IPS-NIHi7 (cell line): ENCODE data around the gene KIF5B.

ENCODE experiments used
- DNase-seq: peaks from one replicate; pipeline ENCODE4 v3.0.0; 2012; ENCODE audit warnings: mixed read lengths; ENCODE audit errors: extremely low spot score

KIF5B gene

GRCh38 chr10:31961277-31962074 lies 94.7 kb downstream of the KIF5B start:
- DNase-seq = no peak

GRCh38 chr10:31959461-31960173 lies 96.6 kb downstream of the KIF5B start:
- DNase-seq = no peak
